DMS 273 treated with DMSO at 0.1 percent for 48 hours (cell line): ENCODE results near the gene MORC1.
"Not testable (repeated sequence)": the region's sequence is repeated elsewhere in the genome, so short reads cannot be mapped to it uniquely, and the experiment has no call there.

ENCODE experiments used
- DNase-seq: peaks from one replicate; lab custom pipeline; 2025; lab: John Stamatoyannopoulos, UW

MORC1 gene

GRCh38 chr3:109098079-109098644 lies 19.8 kb downstream of the MORC1 start:
- DNase-seq: no peak

DNA sequence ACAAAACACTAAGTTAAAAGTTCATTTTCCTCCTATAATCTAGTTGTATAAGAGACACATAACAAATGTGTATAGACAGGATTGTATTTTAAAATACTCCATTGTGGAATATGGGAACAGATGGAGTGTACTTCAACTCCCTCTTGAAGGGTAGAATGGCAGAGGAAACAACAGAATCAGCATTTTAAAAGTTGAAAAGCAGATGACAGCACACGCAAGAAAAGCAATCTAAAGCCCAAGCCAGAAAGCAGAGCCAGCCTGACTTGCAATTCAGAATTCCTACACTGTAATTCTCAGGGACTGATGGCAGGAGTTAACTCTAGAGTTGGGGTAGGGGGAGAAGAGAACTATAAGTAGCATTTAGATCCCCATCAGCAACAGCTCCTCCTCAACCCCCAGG lies 22.8 kb downstream of the MORC1 start:
- no peak for DNase-seq

- DNase-seq: no peak
These were observed 24.4 kb downstream of the MORC1 start for GRCh38 chr3:109093561-109093960.

- no peak for DNase-seq
These were observed 26.1 kb downstream of the MORC1 start for GRCh38 chr3:109091846-109092245.

DNA sequence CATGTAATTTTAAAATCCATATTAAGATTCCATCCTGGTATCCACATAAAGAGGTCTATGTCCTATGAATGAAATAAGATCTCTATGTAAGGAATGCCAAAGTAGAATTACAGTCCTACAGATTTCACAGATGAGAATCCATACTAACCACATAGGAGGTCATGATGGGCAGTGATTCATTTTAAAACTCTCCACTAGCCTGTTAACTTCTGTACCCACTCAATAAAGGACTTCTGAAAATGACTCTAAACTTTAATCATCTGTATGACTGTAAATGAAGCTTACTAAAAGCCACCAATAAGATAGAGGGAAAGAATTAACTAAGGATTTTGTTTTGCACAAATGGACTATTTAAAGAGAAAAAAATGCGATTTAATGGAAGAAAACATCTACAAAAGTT lies 28.7 kb downstream of the MORC1 start:
- DNase-seq: no peak

- no peak for DNase-seq
These were observed 36.0 kb downstream of the MORC1 start for GRCh38 chr3:109081746-109082510.

GRCh38 chr3:109080090-109080489 lies 37.8 kb downstream of the MORC1 start:
- not testable (repeated sequence) for DNase-seq

GRCh38 chr3:109073116-109073515 lies 44.8 kb downstream of the MORC1 start:
- DNase-seq: no peak

- no peak for DNase-seq
These were observed 45.7 kb downstream of the MORC1 start for GRCh38 chr3:109072194-109072593.

DNA sequence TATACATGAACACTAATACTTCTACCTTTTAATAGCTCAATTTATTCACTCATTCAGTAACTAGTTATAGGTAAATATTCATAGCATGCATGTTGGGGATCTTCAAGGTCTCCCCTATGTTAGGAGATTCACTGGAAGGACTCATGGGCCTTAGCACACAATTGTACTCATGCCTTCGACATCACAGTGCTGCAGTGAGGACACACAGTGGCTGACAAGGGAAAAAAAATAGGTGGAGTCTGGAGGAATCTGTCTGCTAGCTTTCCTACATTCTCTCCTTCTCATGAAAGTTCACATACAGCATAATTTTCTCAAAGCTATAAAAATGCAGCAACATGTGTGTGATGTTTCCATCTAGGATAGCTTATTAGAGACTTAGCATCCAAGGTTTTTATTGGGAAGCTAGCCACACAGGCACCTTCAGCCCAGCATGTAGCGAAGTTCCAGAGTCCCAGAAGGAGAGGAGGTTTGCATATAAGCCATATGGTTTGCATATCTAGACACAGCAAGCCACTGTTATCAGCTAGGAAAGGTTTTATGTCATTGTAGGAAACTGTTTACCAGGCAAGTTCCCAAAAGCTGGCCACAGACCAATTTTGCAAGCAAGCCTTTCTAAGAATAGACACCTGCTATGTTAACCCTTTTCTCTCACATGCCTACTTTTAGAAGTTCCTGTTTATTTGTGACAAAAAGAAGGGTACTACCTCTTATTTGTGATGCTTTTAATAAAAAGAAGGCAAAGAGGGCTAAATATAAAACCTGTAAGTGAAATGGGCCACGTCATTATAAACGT lies 46.4 kb downstream of the MORC1 start:
- DNase-seq: no peak

DNA sequence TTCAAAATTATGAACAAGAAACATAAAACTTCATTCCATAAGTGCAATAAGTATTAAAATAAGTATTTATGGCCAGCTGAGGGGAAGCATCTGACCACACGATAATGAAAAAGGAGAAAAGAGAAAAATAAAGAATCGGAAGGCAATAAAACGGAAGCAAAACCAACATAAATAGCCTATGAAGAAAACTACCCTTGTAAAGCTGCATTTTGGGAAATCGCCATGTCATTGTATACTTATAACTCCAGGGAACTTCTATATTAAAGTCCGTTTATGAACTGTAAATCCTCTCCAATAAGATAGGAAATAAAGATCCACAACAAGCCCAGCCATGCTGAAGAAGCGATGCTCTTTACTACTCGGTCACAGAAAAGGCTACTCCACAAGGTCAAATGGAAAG lies 47.7 kb downstream of the MORC1 start:
- no peak for DNase-seq

- no peak for DNase-seq
These were observed 51.1 kb downstream of the MORC1 start for GRCh38 chr3:109066864-109067263.

DNA sequence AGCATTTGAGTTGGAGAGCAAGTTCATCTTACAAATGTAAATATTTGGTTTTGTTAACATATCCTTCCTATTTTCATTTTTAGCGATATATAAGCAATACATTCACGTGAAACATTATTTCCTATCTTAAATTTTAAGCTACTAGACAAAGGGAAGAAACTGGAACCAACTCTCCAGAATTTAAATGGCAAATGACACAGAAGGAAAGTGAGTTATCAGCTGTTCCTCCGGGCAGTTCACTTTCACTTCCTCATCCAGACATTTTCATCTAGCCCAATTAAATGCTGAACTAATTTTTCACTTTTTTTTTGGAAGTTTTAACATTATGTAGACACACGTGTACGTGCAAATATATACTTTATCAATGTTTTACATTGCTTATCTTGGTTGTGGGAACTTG lies 58.7 kb downstream of the MORC1 start:
- no peak for DNase-seq

DNA sequence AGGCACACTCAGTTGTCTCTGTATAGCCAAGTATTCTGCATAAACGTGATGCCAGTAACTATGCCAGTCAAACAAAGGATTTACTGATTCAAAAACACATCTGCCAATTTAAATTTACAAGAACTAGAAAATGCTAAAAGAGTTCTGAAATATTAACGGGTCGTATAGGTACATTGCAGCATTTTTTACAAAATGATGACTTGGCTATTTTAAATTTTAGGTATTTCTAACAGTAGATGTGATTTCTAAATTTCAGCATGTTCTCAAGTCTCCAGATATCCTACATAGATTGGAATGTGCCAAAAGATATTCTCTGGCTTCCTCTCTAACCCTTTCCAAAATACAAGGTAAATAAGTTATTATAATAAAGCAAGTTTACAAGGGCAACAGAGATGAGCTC lies 60.3 kb downstream of the MORC1 start:
- DNase-seq: no peak

GRCh38 chr3:109057056-109057455 lies 60.9 kb downstream of the MORC1 start:
- no peak for DNase-seq

GRCh38 chr3:109050591-109051167 lies 67.3 kb downstream of the MORC1 start:
- DNase-seq: no peak

DNA sequence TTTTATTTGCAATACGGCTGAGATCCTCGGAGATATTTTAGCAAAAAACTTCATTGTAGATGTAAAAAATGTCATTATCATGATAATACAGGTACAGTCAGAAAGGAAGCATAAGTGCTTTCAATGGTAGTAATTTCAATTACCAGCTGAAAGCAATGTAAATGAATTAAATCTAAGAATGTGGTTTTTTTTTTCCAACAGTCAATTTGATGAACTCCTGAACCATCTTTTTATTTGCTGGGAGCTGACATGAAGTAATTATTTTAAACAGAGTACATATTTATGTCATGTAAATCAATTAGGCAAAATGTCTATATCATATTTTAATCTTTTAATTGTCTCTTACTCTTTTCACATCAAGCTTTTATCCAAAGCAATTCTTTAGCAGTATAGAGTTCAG lies 70.6 kb downstream of the MORC1 start:
- no peak for DNase-seq

DNA sequence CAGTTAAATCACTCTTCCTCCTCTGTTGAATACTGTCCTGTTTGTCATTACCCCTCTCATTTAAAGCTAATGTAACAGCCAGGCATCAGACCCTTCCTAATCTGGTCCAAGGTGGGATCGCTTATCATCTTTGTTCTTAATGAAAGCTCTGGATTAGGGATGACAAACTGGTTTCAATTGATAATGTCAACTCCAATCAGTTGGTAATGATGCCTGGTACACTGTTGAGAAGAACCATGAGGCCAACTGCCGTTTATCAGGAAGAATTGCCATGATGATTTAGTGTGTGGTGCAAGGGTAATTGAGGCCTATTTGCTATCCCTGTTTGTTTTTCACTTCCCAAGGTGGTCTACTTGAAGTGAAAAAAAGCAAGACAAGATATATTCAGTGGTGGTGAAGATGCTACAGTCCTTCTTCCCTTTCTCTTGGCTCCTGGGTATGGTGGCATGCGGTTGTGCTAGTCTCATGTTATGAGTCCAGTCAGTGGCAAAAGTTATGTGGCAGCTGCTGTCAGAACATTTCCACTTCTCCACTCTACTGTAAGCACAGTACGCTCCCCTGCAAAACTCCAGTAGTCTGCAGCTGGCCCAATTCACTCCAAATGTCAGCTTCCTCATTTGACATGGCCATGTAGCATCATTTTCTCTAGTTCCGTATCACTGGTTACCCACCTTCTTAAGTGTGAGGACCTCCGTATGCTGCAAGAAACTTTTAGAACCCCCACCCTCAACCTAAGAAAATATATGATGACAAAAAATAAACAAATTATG lies 72.5 kb downstream of the MORC1 start:
- DNase-seq: no peak

DNA sequence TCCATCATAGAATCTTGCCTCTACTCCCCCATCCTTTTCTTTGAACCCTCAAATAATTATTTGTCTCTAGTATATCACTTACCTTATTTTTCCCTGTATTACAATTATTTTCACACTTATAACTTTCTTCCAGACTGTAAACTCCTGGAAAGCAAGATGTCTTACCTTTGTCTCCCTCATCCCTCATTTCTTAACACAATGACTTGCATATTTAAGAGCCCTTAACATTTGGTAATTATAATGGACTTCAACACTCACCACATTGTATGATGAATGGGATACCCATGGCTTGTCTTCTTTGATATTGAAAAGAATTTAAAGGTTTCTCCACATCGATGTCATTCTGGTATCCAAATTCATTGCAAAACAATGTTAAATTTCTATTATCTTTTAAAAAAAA lies 82.9 kb downstream of the MORC1 start:
- DNase-seq: no peak

DNA sequence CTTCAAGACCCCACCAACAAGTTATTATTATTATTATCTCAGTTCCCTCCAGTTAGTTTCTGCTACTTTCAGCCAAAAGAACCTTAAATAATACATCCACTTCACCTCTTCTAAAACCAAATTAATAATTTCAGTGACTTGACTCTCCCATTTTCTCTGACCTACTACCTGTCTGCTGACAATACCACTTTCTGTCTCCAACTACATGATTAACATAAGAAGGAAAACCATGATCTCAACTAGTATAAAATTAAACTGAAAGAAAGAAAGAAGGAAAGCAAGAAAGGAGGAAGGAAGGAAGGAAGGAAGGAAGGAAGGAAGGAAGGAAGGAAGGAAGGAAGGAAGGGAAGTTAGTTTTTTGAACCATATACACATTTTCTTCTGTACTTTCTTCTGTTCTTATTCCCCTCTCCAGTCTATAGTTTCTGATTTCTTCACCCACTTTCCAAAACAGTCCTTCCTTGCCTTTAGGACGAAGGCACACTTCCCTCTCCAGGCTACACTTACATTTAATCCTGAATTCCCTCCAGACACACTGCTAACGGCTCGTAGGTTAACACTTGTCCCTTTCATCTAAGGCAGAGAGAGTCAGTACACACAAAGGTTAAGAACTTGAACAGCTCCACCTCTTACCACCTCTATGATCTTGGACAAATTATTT lies 84.8 kb downstream of the MORC1 start:
- no peak for DNase-seq

DNA sequence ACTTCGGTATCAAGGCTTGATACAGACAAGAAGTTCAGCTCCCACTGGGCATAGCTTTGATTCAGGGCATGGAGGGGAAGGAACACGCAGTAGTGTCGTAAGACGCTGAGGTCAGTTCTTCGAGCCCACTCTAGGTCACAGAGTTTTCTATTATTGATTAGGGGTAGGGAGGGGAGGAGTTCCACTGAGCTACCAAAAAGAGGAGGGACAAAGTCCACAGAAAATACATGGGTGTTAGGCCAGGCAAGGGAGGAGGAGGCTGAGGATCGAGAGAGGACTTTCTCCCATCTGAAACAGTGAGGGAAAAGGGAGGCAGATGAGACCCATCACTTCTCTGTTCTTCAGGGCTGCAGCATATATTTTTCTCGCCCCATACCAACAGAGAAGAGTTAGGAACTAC lies 89.2 kb downstream of the MORC1 start:
- no peak for DNase-seq

DNA sequence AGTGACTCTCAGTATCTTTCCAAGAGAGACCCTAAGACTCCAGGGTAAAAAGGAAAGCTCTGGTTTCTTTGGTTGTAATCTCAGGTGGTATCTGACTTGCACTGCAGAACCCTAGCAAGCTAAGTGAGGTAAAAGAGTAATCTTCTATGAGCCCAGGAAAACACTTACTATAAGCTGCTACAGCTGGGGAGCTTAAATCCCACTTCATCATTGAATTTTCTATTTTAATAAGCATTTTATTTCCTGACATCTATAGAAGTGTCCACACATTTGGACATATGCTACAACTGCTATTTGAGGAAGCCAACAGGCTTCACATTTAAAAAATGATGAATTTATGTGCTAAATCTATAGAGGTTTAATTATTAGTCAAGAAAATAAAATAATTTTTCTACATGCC lies 91.1 kb downstream of the MORC1 start:
- no peak for DNase-seq
